Stimulated activated CD8-positive, alpha-beta memory T cell treated with anti-CD3 and anti-CD28 coated beads, Interleukin-15, amount 100 ng/mL, for 24 hours (primary cell): Measurements from ENCODE around the gene NFAM1.

Experiments
- DNase-seq: peaks from one replicate; pipeline ENCODE4 v3.0.0-alpha.2; 2020; ENCODE audit warnings: low read depth

The NFAM1 gene

DNA sequence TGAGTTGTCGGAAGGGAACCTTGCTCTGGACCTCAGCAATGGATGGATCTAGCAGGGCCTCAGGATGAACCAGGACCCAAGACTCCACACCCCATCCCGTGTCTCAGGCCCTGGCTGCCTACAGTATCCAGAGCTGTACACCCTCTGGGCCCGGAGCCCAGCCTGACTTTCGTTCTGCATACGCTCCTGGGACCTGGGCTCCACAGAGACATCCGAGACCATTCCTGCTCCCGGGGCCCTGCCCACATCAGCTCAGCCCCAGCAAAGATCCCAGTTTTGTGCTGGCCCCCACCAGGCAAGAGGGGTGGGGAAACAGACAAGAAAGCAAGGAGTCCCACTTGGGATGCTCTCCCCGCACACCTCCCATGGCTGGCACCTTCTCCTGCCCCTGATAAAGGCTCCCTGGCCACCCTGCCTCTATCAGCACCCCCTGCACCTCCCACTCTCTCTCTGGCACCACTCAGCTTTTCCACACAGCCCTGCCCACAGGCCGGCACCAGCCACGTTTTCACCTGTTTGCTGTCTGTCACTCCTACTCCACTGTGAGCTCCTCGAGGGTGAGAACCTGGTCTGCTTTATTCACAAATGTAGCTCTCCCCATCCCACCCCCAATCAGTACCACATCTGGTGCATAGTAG, 97.2 kb downstream of the NFAM1 start:
- no peak for DNase-seq

DNA sequence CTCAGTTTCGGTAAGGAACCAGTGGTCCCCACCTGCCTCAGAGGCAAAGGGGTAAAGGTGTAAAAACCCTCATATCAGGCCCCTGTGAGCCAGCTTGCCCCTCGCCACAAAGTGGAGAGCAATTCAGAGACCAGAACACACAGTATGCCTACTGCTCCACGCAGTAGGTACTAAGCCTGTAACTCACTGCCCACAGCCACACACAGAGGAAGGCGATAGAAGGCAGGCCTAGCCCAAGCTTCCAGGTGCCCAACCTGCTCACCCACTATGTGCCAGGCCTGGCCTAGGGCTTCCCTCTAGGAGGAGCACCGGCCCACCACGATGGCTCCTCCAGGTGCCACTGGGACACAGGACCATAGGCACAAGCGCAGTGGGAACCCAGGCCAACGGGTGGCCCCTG, 98.7 kb downstream of the NFAM1 start:
- DNase-seq: no peak

DNA sequence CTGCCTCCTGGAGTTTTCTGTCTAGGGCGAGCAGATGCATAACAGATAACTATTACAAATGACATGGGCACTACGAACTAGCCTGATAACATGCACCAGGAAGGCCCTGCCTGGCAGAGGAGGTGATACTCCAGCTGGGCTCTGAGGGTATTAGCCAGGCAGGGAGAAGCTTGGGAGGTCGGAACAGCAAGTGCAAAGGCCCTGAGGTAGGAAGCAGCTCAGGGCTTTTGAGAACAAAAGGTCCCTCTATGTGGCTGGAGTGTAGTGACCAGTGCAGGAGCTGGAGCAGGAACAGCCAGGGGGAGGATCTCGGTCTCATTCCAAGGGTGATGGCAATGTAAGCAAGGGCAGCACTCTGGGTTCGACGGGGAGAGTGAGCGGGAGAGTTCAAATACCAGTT, 100.1 kb downstream of the NFAM1 start:
- DNase-seq: no peak

DNA sequence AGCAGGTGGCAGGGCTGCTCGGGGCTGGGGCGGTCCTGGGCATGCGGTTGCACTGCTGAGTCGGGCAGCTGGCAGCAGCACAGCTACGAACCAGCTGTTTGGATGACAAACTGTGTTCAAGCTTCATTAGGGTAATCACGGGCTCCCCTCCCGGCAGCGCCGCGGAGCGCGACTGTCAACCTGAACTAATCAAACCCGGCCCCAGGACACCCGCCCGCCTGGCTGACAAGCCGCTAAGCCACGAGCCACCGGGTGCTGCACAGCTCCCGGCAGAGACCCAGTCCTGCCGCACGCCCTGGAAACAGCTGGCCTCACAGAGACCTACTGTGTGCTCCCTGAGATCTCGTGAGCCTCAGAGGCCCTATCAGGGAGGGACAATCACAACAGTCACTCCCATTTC, 101.2 kb downstream of the NFAM1 start:
- DNase-seq: no peak
